Lower leg skin (tissue), 4 donors: Measurements from ENCODE around the gene ATP11C. TPM values are rescaled to one million over a fixed set of nuclear protein-coding genes. Genes with fewer than 3 reads are reported as not detected.

Experiments used
- DNase-seq, 2 donors: peaks; one replicate each; pipeline ENCODE4 v3.0.0-alpha.2; 2019; ENCODE audit warnings: low spot score in 2 of 2
- H3K4me3 ChIP-seq: fragments of 200-600 bp; sonication (generic); 2 replicates; pipeline ENCODE4 v1.5.1; 2017; ENCODE audit warnings: mild to moderate bottlenecking, low read depth; ENCODE audit not compliant: poor library complexity, severe bottlenecking
- POLR2A ChIP-seq, 2 donors: fragments of 450-650 bp; IDR thresholded peaks; one replicate each; pipeline ENCODE4 v1.6.1; 2016 to 2017; ENCODE audit warnings: antibody characterized with exemption in 2 of 2, mild to moderate bottlenecking in 1 of 2, moderate library complexity in 1 of 2
- WGBS, 2 donors: methylation state at CpG; one replicate each; pipeline ENCODE4 v1.1.5; 2018; 5-methylcytosine and 5-hydroxymethylcytosine counted together
- intact Hi-C: fragments of 100-400 bp; cut with DNase I; formaldehyde crosslinking; loops from one replicate; pipeline ENCODE4 v1.15.0; 2023; ENCODE audit warnings: low total_unique reads
- total RNA-seq, 4 donors: library from RNA; depleted of rRNA; stranded (reverse); fragments of >200 nt; gene quantifications; one replicate each; pipeline ENCODE4 v1.1.0, GENCODE V29; 2016
- TF ChIP-seq, protein P1 (sequence below), 3 donors: fragments of 450-650 bp; IDR thresholded peaks; one replicate each; pipeline ENCODE4 v1.5.1; 2016; ENCODE audit warnings: antibody characterized with exemption in 3 of 3, mild to moderate bottlenecking in 3 of 3, moderate library complexity in 2 of 3

ATP11C gene
- total RNA-seq, 4 donors from 2014 or later, result 9.4 to 17.0 (median 13.5) TPM

DNA sequence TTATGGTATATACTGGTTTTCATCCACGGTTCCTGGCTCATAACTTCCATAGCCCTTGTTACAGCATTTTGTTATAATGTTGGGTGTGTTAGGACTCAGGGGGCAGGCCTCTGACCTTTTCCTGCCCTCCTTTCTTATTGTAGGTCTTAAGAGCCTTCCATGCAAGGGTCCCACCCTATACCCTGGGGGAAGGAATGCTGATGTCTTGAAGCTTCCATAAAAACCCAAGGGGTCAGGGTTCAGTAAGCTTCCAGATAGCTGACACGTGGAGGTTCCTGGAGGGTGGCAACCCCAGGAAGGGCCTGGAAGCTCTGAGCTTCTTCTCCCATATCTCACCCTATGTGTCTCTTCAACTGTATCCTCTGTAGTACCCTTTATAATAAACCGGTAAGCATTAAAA lies 29.6 kb downstream of the ATP11C start:
- DNase-seq, result no peak
- WGBS, 2 donors, result 75 to 89% methylated on average over 3 of the region's 3 CpGs
- no peak overlapping the region for H3K4me3 ChIP-seq
- intact Hi-C loops, result no loop called here
- TF ChIP-seq POLR2A (IDR thresholded peaks at IDR 0.05), result no peak
- TF ChIP-seq, protein P1, sequence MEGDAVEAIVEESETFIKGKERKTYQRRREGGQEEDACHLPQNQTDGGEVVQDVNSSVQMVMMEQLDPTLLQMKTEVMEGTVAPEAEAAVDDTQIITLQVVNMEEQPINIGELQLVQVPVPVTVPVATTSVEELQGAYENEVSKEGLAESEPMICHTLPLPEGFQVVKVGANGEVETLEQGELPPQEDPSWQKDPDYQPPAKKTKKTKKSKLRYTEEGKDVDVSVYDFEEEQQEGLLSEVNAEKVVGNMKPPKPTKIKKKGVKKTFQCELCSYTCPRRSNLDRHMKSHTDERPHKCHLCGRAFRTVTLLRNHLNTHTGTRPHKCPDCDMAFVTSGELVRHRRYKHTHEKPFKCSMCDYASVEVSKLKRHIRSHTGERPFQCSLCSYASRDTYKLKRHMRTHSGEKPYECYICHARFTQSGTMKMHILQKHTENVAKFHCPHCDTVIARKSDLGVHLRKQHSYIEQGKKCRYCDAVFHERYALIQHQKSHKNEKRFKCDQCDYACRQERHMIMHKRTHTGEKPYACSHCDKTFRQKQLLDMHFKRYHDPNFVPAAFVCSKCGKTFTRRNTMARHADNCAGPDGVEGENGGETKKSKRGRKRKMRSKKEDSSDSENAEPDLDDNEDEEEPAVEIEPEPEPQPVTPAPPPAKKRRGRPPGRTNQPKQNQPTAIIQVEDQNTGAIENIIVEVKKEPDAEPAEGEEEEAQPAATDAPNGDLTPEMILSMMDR (IDR thresholded peaks at IDR 0.05), result no peak

DNA sequence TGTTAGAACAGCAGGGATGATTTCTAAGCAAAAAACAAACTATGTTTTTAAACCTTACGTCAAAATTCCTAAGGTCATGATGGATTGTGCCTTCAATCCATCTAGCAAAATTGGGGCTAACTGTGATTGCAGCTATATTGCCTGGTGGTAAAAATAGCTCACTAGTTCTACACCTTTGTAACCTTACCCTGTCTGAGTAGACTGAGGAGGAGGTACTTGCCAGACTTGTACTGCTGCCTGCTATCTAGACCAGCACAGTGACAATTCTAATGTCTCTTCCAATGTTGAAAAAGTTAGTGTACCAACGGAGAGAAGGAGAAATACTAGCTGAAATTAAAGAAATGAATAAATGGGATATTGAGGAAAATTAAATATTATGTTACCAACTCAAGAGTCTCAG lies 30.3 kb downstream of the ATP11C start:
- intact Hi-C loops, result no loop called here
- WGBS, 2 donors, result 63 to 86% methylated on average over 2 of the region's 2 CpGs
- H3K4me3 ChIP-seq, result no peak overlapping the region
- TF ChIP-seq, protein P1 (IDR thresholded peaks at IDR 0.05), result no peak
- no peak for TF ChIP-seq POLR2A (IDR thresholded peaks at IDR 0.05)
- DNase-seq, result no peak

GRCh38 chrX:139898334-139898733 lies 34.5 kb downstream of the ATP11C start:
- H3K4me3 ChIP-seq, result no peak overlapping the region
- DNase-seq, result no peak
- intact Hi-C loops, result no loop called here
- WGBS, 2 donors, result 76 to 95% methylated on average over 2 of the region's 2 CpGs
- no peak for TF ChIP-seq POLR2A (IDR thresholded peaks at IDR 0.05)
- TF ChIP-seq, protein P1 (IDR thresholded peaks at IDR 0.05), result no peak

- H3K4me3 ChIP-seq, result no peak overlapping the region
- WGBS, 2 donors, result 52 to 95% methylated on average over 2 of the region's 2 CpGs
- intact Hi-C loops, result no loop called here
- DNase-seq, result no peak
- TF ChIP-seq POLR2A (IDR thresholded peaks at IDR 0.05), result no peak
- TF ChIP-seq, protein P1 (IDR thresholded peaks at IDR 0.05), result no peak
Observed at GRCh38 chrX:139892512-139892911, 40.3 kb downstream of the ATP11C start.

DNA sequence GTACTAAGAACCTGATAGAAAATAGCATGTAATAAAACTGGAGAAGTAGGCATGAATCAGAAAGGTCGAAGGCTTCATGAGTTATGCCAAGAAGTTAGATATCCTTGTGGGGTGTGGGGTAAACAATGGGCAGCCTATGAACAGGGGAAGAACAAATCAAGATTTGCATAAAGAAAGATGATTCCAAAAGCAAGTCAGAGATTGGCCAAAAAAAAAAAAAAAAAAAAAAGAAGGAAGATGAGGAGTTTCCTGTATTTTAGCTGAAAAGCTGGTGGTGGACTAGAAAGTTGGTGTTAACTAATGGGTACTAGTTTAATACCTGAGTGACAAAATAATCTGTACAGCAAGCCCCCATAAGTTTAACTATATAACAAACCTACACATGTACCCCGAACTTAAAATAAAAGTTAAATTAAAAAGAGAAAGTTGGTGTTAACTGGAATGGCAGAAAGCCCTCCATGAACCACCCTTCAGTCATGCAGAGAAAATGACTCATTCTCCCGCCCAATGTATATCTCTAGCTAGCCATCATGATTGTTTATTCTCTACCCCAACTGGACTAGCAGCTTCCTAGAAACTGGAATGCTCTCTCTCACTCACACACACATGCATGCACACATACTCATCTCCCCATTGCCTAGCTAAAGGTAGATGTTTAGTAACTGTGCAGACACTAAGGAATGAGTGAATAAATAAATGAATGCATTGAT lies 41.7 kb downstream of the ATP11C start:
- no peak for TF ChIP-seq POLR2A (IDR thresholded peaks at IDR 0.05)
- TF ChIP-seq, protein P1 (IDR thresholded peaks at IDR 0.05), result no peak
- no peak overlapping the region for H3K4me3 ChIP-seq
- no peak for DNase-seq
- intact Hi-C loops, result no loop called here
- WGBS, 2 donors, result 73 to 86% methylated on average over 3 of the region's 3 CpGs

DNA sequence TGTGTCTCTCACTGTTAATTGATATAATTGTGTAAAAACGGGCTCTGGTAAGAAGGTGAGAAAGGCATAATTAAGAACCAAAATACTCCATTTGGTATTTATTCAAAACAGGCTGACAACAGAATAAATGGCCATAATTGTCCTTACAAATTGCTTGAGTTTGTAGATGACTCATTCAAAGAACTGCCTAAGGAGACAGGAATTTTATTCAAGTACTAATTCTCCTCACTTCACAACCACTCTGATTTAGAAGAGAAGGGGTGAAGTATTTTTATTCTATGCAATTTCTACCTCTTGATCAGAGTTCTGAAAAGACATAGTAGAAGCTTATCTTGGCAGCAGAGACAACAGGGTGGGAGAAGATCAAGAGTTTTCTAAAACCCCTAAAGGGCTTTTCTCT lies 43.1 kb downstream of the ATP11C start:
- DNase-seq, result no peak
- TF ChIP-seq, protein P1 (IDR thresholded peaks at IDR 0.05), result no peak
- TF ChIP-seq POLR2A (IDR thresholded peaks at IDR 0.05), result no peak
- intact Hi-C loops, result no loop called here
- WGBS, 2 donors, result 24 to 28% methylated on average over 1 of the region's 1 CpG
- H3K4me3 ChIP-seq, result no peak overlapping the region
